HL-60/S4 (cell line): ENCODE data around the gene GTF2A1L.
"Not testable (repeated sequence)": the region's sequence is repeated elsewhere in the genome, so short reads cannot be mapped to it uniquely, and the experiment has no call there.

ENCODE experiments used
- in situ Hi-C: fragments of 300-500 bp; cut with MboI; formaldehyde crosslinking; loops from 2 replicates; pipeline ENCODE4 v1.14.3; 2022; ENCODE audit warnings: low sequenced_read_pairs

GTF2A1L gene

DNA sequence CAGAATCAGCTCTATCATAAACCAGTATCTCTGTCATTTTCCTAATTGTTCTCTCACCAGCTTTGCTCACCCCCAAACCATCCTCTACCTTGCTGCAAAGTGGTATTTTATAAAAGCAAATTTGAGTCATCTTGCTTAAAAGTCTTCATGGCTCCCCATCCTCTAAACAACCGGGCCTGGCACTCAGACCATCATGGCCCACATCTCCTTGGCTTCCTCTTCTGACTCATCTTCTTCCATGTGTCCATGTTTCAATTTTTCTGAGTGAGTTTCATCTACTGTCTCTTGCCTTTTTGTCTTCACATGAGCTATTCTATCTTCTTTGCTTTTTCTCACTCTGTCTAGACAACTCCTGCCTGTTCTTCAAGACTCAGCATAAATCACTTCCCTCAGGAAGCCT is 79.2 kb downstream of the GTF2A1L start:
- in situ Hi-C loops = no loop called here

DNA sequence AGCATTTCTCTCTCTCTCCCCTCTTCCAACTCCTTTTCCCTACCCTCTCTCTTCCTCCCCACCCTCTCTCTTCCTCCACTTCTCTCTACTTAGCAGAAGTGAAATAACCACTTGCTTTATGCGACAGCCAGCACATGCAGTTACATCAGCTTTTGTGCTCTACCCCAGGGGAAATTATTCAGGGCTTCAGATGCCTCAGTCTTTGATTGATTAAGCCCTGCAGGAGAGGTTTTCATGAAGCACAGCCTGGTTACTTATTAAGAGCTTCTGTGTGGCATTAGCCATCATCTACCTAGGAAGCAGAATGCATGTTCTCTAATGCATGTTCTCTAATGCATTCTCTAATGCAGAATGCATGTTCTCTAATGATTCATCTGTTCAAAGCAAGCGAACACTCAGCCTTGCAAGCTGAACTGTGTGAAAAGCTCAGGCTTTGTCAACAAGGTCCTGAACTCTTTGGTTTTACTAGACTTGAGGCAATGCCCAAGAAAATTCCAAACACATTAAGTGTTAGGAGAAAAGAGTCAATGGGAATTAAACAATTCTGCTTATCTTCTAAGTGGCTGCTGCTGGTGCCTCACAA is 81.8 kb downstream of the GTF2A1L start:
- in situ Hi-C loops = no loop called here

DNA sequence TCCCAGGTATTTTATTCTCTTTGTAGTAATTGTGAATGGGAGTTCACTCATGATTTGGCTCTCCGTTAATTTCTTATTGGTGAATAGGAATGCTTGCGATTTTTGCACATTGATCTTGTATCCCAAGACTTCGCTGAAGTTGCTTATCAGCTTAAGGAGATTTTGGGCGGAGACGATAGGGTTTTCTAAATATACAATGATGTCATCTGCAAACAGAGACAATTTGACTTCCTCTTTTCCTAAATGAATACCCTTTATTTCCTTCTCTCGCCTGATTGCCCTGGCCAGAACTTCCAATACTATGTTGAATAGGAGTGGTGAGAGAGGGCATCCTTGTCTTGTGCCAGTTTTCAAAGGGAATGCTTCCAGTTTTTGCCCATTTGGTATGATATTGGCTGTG is 86.0 kb downstream of the GTF2A1L start:
- in situ Hi-C loops = not testable (repeated sequence)

DNA sequence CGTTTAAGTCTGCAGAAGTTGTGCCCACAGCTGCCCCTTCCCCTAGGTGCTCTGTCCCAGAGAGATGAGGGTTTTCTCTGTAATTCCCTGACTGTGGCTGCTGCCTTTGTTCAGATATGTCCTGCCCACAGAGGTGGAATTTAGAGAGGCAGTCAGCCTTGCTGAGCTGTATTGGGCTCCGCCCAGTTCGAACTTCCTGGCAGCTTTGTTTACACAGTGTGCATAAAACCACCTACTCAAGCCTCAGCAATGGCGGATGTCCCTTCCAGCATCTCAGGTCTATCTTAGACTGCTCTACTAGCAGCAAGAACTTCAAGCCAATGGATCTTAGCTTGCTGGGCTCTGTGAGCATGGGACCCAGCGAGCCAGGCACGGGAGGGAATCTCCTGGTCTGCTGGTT is 89.8 kb downstream of the GTF2A1L start:
- in situ Hi-C loops = no loop called here

DNA sequence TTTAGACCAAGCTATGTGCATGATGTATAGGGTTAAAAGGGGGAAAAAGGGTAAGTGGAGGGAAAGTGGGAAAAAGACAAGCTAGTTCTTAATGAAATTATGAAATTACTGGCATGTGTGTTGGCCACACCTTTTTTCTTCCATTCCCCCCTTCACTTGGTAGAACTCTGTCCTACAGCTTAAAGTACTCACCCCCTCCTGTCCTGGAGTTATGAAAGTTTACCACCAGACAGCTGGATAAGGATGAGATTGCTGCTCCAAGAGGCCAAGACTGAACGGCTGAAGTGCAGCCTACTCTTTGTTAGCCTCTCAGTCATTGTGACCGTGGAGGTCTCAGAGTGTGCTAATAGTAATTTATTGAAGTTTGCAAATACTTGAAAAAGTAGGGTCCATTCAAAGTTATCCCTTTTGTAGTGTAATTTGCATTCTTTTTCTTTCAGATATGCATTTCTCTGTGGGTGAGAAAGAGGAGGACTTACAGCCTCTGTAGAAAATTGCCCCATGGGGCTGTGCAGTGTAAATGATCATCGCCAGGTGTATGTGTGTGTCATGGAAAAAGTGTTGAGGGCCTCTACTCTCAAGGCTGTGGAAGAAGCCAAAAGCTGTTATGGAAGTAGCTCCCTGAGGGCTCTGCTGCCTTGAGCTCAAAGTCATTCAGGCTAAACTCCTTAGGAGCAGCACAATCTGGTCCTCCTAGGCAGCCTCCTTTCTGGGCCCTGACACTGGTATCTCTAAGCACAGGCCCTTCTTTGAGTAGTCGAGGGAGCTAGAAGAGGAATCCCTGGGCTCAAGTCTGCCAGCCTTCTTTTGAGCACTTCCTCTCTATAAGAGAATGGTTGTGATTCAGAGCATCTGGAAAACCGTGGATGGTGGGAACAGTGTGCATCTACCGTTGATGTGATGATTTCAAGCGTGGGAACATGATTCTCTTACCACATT is 91.7 kb downstream of the GTF2A1L start:
- in situ Hi-C loops = no loop called here

DNA sequence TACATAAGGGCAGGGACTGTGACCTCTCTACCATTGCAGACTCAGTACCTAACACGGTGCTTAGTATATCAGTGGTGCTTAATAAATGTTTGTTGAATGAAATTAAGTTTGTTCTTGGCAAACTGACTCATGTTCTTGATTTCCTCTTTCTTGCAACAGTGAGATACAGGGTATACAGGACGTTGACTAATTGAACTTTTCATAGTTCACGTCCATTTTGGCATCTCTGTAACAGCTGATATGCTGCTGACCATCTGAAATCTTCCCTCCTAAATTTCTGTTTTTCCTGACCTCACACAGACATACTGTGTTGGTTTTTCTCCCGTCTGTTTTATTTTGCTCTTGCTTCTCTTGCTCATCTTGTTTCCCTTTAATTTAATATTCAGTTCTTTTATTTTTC is 93.7 kb downstream of the GTF2A1L start:
- in situ Hi-C loops = no loop called here

DNA sequence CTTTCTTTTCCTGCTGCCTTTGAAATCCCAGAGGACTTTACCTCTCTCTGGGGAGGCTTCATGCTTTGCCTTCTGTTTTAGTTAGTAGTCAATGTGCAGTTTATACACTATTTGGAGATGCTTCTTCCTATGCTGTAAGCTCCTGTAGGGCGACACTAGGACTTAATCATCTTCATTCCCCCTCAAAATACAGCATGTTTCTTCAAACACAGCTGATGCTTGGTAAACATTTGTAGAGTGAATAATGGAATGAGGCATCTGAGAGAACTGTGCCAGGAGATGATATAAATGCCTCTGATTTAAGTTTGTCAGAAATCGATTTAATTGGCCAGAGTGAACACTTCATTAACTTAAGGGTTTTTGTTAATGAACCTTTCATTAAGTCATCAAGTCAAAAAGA is 94.5 kb downstream of the GTF2A1L start:
- in situ Hi-C loops = no loop called here

DNA sequence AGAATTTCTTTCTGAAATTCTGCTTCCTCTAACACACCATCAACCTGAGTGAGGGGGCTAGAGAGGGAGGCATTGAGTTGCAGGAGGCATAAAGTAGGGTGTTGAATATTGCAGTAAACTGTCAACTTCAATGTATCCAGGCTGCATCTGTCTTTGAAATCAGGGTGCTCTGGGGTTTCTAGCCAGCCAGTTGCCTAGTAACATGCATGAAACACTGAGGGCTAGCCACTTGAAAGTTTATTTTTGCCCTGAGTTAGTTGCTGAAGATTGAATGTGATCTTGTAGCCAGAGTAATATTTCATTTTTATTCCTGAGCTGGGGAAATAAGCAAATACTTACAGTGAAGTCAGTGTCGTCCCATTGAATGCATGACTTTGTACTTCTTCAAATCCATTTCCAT is 96.0 kb downstream of the GTF2A1L start:
- in situ Hi-C loops = no loop called here

DNA sequence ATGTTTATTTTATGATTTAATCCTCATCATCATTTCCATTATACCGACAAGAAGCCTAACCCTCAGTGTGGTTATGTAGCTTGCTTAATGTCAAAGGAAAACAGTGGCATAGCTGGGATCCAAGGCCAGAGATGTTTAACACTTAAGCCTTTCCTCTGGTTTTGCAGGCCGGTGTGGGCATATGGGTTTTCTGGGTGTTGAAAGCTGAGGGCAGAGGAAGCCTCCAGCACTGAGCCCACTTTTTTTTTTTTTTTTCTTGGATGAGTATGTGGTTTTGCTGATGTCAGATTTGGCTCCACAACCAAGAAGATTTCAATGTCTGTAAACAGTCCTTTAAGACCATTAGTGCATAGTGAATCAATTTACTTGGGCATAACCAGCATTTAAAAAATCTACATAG is 96.6 kb downstream of the GTF2A1L start:
- in situ Hi-C loops = no loop called here

DNA sequence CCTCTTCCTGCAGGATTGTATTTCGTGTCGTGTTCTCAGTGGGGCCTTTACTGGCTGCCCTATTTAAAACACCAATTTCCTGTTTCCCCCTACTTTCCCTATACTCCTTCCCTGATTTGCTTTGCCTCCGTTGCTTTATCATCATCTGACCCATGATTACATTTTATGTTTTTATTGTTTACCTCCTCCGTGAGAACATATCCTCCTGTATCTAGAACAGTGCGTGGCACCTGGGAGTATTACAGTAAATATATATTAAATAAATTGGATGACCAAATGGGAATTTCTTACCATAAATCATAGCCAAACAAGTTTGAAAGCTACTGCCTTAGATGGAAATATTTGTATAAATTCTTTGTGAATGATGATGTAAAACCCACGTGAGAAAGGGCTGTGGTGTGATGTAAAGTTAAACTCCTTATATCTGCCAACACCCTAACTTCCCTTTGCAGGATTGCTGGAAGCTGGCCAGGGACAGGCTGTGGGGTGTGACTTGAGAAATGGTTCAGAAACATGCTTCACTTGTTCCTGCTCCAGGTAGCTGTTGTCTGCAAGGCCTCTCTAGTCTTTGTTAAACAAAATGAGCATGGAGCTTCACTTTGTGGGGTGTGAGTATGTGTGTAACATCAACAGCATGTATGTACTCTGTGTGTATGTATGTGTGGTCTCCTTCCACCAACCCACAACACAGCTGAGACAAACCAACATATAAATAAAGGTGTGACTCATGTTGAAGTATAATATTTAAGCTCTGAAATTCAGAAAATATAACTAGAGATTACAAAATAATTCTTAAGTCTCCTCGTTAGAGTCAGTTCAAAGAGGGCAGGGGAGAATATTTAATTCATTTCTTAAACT is 97.6 kb downstream of the GTF2A1L start:
- in situ Hi-C loops = no loop called here

DNA sequence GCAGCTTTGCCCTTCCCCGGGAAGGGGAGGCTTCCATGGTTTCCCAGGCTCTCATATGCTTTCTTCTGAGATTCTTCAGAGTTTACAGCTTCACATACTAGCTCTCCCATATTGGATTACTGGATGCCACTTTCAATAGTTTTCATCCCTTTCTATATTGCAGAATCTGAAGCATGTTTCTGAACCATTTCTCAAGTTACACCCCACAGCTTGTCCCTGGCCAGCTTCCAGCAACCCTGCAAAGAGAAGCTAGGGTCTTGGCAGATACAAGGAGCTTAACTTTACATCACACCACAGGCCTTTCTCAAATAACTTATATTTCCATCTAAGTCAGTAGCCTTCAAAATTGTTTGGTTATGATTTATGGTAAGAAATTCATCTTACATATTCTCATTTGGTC is 98.3 kb downstream of the GTF2A1L start:
- in situ Hi-C loops = no loop called here

DNA sequence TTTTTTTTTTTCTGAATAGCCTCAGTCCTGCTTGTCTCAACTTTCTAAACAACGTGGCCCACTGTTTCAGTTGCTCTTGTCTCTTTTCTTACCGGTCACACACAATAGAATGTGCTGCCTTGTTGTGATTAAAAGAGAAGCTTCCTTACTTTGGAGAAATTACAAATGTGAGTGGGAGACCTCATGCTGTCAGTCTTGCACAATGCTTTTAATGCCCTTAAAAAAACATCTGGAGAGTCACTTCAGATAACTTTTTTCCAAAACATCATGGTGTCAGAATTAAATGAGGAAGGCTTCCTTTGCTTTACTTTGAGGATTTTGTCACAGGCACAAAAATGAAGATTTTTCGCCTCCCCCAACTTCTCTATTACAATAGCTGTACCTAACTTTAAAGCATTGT is 100.2 kb downstream of the GTF2A1L start:
- in situ Hi-C loops = no loop called here

DNA sequence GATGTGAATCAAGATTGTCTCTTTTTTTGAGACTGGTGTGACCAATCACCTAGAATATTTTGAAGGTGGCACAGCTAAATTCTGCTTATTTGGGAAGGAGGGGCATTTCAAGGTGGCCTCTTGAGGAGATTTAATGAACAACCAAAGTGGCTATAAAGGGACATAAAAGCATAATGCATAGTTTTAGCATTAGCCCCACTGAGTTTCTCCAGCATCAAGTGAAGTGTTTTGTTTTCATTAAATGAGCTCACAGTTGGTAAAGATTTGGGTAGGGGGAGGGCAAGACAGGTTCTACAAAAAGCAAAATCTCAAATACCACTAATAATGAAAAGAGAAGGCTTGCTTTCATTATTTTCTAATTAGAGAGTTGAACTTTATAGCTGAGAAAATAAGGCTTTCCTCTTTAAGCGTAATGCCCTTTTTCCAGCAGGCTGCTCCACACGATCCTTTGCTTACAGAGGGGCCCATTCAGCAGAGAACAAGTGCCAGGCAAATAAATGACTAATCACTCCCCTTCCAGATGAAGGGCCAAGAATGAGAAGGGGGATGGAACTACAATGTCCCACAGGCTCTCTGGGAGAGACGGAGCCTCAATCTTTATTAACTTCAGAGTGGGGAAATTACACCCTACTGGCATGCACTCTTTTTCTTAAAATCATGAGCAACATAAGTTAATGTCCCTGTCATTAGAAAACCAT is 102.0 kb downstream of the GTF2A1L start:
- in situ Hi-C loops = no loop called here

DNA sequence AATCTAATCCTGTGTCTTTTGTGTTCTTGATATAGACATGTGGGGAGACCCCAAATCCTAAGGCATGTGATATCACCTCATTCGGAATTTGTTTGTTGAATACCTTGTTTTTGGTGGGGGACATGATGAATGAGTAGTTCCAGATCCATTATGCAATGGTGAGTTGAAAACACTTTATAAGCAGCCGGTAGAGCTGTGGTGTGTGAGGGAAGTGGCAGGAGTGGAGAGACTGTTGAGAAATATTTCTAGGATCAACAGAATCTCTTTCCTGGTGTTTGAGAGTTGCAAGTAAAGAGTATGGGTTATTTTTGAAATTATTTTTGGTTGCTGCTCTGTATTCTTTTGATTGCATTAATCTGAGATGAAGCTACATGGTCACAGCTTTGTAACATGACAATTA is 103.5 kb downstream of the GTF2A1L start:
- in situ Hi-C loops = no loop called here

DNA sequence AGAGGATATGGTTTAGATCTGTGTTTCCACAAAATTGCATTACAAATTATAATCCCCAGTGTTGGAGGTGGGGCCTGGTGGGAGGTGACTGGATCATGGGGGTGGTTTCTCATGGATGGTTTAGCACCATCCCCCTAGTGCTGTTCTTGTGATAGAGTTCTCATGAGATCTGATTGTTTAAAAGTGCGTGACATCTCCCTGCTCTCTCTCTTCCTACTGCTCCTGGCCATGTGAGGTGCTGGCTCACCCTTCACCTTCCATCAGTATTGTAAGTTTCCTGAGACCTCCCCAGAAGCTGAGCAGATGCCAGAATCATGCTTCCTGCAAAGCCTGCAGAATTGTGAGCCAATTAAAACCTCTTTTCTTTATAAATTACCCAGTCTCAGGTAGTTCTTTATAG is 104.7 kb downstream of the GTF2A1L start:
- in situ Hi-C loops = no loop called here

DNA sequence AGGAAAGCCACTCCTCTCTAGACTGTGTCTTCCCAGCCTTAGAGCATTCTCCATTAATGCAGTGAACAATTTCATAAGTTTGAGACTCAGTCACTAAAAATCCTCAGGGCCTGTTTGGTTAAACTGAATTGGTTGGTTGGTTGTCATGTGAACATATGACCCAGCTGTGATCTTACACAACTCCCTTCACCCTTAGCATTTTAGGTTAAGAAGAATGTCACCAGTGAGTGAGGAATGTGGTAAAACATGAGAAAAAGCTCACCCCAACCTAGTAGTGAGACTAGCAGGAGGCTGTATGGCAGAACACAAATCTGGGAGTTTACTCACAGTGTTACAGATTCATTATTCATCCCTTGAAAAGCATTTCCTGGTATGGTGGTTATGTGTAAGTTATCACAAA is 105.5 kb downstream of the GTF2A1L start:
- in situ Hi-C loops = no loop called here

DNA sequence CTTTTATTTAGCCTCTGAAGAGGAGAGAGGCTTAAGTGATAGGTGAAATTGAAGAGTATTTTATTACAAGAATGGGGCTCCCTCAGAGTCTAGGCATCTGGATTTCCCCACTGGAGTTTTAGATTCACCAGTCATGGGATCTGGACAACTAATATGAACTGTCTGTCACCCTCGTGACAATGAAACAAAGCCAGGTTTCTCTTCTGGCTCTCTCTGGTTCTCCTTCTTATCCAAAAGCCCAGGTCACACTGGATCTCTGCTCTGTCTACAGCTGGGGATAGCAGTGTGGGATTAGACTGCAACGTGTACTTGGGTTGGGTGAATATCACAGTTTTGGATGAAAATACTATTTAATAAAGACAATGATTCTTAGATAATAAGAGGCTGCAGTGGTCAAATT is 106.6 kb downstream of the GTF2A1L start:
- in situ Hi-C loops = no loop called here

DNA sequence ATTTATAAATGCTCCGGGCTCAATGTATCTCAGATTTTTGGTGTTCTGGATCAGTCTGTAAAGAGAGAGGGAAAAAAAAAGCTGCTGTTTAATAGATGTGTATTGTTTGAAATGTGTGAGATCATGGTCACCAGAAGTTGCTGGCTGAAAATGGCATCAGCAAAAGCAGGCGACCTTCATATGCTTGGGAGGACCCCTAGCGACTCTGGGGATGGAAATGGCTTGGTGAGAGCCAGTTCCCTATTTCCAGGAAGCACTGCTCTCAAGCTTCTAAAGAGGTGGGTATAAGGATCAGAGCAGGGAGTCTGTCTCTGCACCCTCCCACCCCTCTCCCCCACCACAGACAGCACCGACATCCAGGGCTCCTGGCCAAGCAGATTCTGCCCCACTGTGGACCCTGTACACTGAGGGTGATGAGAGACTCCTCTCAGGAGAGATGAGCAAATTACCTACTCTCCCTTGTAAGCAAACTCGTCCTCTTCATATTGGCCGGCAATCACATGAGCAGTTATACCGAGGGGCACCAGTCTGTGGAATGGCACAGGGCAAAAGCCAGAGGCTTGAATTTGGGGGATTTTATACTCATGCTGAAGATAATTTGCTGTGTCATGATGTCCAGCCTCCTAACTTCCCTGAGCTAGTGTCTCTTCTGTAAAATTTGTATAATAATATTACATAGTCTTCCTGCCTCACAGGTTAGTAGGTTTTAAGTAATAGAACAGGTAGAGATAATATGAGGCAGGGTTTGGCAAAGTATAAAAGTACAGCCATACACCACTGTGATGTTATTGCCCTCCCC is 108.2 kb downstream of the GTF2A1L start:
- in situ Hi-C loops = no loop called here

DNA sequence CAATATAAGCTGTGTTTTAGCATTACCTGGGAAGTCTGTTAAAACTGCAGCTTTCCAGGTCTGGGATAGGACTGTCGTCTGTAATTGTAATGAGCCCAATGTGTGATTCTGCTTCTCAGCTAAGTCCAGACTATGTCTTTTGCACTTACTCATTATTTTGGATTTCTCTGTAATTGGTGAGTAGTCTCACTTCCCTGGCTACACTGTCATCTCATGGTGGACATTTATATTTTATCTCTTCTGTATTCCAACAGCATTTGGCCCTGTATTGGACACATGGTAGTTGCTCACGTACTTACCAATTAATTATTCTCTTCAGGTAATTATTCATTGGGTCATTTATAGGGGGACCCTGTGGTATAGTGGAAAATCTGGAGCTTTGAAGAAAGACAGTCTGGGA is 109.9 kb downstream of the GTF2A1L start:
- in situ Hi-C loops = no loop called here

DNA sequence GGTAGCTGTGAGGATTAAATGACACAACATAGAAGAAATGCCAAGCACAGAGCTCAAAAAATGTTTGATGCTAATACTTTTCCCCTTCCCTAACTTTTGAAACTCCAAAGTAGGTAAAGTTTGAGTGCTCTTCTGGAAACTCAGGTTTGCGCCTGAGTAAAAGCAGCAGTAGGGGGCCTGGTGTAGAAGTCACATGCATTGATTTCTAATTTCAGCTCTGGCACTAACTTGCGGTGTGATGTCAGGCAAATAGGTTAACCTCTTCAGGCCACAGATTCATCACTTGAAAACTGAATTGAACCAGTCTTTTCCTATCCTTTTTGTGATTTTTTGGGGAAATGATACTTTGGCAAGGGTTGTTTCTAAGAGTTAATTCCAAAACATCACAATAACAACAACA is 110.6 kb downstream of the GTF2A1L start:
- in situ Hi-C loops = no loop called here
